Measurements from ENCODE around the gene RETREG2. TPM values are rescaled to one million over a fixed set of nuclear protein-coding genes. Genes with fewer than 3 reads are reported as not detected.

RETREG2 gene
- polyA plus RNA-seq, 1 donor from 2014 or later = 156 TPM

GRCh38 chr2:219214141-219214540 is 36.1 kb downstream of the RETREG2 start:
- H3K27me3 ChIP-seq (ENCODE audit: insufficient read depth, low read depth, low read length) = no peaks in the 10 kb centered on the region
- TF ChIP-seq REST (IDR thresholded peaks at IDR 0.05; ENCODE audit: borderline replicate concordance) = no peak
- TF ChIP-seq EZH2 (IDR thresholded peaks at IDR 0.05; ENCODE audit: borderline replicate concordance, insufficient read depth, low read length, poor library complexity, severe bottlenecking) = no peak
- no peak for TF ChIP-seq RAD21 (conservative IDR thresholded peaks at IDR 0.05)
- TF ChIP-seq, protein P1, sequence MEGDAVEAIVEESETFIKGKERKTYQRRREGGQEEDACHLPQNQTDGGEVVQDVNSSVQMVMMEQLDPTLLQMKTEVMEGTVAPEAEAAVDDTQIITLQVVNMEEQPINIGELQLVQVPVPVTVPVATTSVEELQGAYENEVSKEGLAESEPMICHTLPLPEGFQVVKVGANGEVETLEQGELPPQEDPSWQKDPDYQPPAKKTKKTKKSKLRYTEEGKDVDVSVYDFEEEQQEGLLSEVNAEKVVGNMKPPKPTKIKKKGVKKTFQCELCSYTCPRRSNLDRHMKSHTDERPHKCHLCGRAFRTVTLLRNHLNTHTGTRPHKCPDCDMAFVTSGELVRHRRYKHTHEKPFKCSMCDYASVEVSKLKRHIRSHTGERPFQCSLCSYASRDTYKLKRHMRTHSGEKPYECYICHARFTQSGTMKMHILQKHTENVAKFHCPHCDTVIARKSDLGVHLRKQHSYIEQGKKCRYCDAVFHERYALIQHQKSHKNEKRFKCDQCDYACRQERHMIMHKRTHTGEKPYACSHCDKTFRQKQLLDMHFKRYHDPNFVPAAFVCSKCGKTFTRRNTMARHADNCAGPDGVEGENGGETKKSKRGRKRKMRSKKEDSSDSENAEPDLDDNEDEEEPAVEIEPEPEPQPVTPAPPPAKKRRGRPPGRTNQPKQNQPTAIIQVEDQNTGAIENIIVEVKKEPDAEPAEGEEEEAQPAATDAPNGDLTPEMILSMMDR (IDR thresholded peaks at IDR 0.05; ENCODE audit: poor library complexity, severe bottlenecking) = no peak
- TF ChIP-seq POLR2AphosphoS5 (IDR thresholded peaks at IDR 0.05) = no peak
- TF ChIP-seq EP300 (conservative IDR thresholded peaks at IDR 0.05; ENCODE audit: poor library complexity, severe bottlenecking) = no peak
- TF ChIP-seq SMC3 (conservative IDR thresholded peaks at IDR 0.05; ENCODE audit: poor library complexity) = no peak
- TF ChIP-seq TAF1 (IDR thresholded peaks at IDR 0.05; ENCODE audit: low read depth) = no peak
- TF ChIP-seq MXI1 (conservative IDR thresholded peaks at IDR 0.05; ENCODE audit: poor library complexity, severe bottlenecking) = no peak
- no peaks in the 10 kb centered on the region for H3F3A ChIP-seq (ENCODE audit: insufficient read depth, low read length, poor library complexity, severe bottlenecking)
- H3K36me3 ChIP-seq (ENCODE audit: insufficient read depth, low read length) = no peaks in the 10 kb centered on the region
- no peaks in the 10 kb centered on the region for H4K20me1 ChIP-seq (ENCODE audit: insufficient read depth)
- H3K27ac ChIP-seq (ENCODE audit: low read length) = no peak overlapping the region
- no peak overlapping the region for H3K9ac ChIP-seq (ENCODE audit: low read length)
- no peak overlapping the region for H3K4me3 ChIP-seq (ENCODE audit: low read length)
- no peaks in the 10 kb centered on the region for H3K9me2 ChIP-seq (ENCODE audit: insufficient read depth, low read length)
- no peak overlapping the region for H2AFZ ChIP-seq (ENCODE audit: low read depth, low read length)
- H3K9me3 ChIP-seq (ENCODE audit: low read length) = no peaks in the 10 kb centered on the region
- H3K79me2 ChIP-seq (replicated peaks; ENCODE audit: insufficient read depth, low read length) = no peaks in the 10 kb centered on the region
- no peak overlapping the region for H3K4me2 ChIP-seq (ENCODE audit: low read length)

DNA sequence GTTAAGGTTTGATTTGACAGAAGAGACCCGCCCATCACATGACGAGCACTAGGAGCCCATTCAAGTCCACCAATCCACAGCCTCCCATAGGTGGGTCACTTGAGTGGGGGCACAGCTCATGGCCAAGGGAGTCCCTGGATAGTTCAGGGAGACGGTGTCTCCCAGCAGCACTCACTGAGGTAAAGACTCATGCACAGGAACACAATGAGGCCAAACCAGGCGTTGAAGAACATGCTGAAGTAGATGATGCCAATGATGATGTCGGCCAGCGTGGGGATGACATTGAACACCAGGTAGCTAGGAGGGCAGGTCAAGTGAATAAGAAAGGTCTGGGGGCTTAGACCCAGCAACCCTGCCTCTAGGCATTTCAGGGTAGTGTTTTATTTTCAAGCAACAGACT is 36.7 kb downstream of the RETREG2 start:
- Histone ChIP-seq H3K4me3 (ENCODE audit: low read length) (no peak overlapping the region), H2AFZ (ENCODE audit: low read depth, low read length) (no peak overlapping the region), H3K9me2 (ENCODE audit: insufficient read depth, low read length) (no peaks in the 10 kb centered on the region), H3K79me2 (replicated peaks; ENCODE audit: insufficient read depth, low read length) (no peaks in the 10 kb centered on the region), H3K27ac (ENCODE audit: low read length) (no peak overlapping the region), H3K4me2 (ENCODE audit: low read length) (no peak overlapping the region), H3F3A (ENCODE audit: insufficient read depth, low read length, poor library complexity, severe bottlenecking) (no peaks in the 10 kb centered on the region), H3K9ac (ENCODE audit: low read length) (no peak overlapping the region), H3K27me3 (ENCODE audit: insufficient read depth, low read depth, low read length) (no peaks in the 10 kb centered on the region), H3K36me3 (ENCODE audit: insufficient read depth, low read length) (no peaks in the 10 kb centered on the region), H3K9me3 (ENCODE audit: low read length) (no peaks in the 10 kb centered on the region), H4K20me1 (ENCODE audit: insufficient read depth) (no peaks in the 10 kb centered on the region)
- TF ChIP-seq RAD21 (conservative IDR thresholded peaks at IDR 0.05) (no peak), TAF1 (IDR thresholded peaks at IDR 0.05; ENCODE audit: low read depth) (no peak), REST (IDR thresholded peaks at IDR 0.05; ENCODE audit: borderline replicate concordance) (no peak), EP300 (conservative IDR thresholded peaks at IDR 0.05; ENCODE audit: poor library complexity, severe bottlenecking) (no peak), MXI1 (conservative IDR thresholded peaks at IDR 0.05; ENCODE audit: poor library complexity, severe bottlenecking) (no peak), EZH2 (IDR thresholded peaks at IDR 0.05; ENCODE audit: borderline replicate concordance, insufficient read depth, low read length, poor library complexity, severe bottlenecking) (no peak), POLR2AphosphoS5 (IDR thresholded peaks at IDR 0.05) (no peak), SMC3 (conservative IDR thresholded peaks at IDR 0.05; ENCODE audit: poor library complexity) (no peak)
- TF ChIP-seq, protein P1 (IDR thresholded peaks at IDR 0.05; ENCODE audit: poor library complexity, severe bottlenecking) = no peak
